Measurements from ENCODE around the gene ARHGEF17.
A peak's percentile ranks its signal among the peaks of the same experiment; 100 is the strongest.

Gene ARHGEF17

GRCh38 chr11:73333173-73333572 is 25.1 kb downstream of the ARHGEF17 start:
- no peak for DNase-seq (ENCODE audit: low spot score)

DNA sequence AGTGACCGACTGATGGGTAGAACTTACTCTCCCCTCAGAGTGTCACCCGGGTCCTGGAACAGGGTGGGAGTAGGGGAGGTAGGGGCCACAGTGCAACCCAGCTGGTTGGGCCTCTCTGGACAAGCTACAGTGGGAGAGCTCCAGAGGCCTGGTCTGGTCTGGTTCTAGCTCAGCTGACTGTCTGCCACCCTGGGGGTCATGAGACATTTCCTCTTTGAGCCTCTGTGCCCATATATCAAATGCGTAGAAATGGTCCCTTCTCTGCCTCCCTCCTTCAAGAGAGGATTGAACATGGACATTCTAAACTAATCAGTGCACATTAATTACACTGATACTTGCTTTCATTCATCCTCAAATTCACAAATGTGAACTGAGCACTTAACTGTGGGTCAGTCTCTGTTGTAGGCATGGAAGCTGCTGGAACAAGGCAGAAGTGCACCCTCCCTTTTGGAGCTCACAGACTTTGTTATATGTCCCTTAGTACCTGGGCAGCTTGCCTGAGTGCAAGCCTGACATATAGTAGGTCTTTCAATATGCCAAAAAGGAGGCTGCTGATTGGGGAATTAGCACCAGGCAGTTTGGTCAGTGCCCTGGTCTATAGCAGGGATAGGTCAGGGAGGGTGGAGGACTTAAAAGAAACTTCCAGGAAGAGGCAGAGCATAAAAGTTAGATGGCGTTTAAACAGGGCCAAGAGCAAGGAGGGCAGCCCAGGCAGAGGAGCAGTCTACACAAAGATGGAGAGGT is 25.7 kb downstream of the ARHGEF17 start:
- DNase-seq (ENCODE audit: low spot score): no peak

DNA sequence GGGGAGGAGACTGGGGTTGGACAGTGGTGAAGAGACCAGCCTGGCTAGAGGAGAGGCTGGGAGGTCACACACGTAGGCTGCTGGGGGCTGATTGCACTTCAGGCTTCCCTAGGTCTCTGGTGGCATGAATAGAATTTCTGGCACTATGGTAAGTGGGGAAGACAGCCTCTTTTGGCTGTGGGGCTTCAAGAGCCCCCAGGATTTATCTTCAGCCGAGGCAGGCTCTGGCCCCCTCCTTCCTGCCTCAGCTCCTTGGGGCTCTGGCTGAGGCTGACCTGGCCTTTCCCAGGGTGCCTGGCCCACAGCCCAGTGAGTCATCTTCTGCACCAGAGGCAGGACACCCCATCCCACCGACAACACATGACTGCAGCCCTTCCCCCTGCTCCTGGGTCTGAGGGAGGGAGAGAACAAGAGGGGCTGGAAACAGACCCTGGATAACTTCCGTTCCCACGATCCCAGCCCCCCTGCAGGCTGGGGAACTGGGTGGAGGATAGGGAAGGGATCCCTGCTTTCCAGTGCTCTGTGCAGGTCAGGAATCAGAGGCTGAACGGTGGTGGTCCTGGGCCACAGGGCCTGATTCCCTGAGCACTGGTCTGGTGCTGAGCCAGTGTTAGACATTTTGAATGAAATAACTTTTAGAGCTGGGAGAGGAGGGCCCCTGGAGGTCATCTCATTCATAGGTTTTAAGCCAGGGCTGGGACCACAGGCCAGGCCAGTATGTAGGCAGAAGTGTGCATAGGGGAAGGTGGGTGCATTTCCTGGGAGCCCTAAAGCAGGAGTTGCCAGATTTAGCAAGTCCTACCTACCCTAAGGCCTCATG is 26.5 kb downstream of the ARHGEF17 start:
- DNase-seq (ENCODE audit: low spot score): no peak

DNA sequence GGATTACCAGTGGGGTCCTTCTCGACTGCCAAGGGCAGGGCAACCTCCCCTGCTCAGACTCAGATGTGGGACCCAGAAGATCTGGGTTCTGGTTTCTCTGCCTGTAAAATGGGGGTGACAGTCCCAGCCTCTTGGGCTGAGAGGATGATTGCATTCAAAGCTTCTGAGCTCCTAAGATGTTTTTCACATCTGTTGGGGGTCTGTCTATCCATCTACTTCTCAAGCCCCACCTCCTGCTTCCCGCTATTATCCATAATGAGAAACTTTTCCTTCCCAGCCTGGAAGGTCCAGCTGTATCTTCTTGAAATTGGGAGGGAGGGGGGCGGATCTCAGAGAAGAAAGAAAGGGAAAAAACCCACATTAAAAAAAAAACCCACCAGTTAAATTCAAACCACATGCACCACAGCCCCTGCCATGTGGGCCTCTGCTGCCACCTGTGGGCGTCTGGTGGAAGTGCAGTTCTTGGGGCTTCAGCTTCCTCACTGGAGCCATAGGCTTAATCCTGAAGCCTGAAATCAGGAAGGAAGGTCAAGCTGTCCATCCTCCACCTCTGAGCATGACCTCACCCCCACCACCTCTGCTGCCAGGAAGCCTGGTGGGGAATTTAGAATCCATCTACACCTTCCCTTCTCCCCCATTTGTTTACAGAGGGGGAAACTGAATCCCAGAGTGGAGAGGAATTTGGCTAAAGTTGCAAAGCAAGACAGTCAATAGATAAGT is 27.3 kb downstream of the ARHGEF17 start:
- DNase-seq (ENCODE audit: low spot score): peak; percentile 90

DNA sequence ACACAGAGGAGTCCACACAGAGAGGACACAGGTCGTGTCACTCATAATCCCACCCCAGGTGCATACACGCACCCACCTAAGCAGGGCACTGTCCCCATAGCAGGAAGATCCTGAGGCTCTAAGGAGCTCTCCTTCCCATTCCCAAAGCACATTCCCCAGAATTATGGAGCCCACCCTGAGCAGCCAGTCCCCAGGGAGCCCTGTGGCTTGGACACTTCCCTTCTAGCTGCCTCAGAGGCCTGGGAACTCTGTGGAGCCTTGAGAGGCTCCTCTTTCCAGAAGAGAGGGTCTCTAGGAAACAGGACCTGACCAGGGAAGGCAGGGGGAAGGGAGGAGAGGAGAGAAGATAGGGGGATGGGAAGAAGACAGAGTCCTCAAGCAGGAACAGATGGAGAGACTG is 29.8 kb downstream of the ARHGEF17 start:
- no peak for DNase-seq (ENCODE audit: low spot score)

DNA sequence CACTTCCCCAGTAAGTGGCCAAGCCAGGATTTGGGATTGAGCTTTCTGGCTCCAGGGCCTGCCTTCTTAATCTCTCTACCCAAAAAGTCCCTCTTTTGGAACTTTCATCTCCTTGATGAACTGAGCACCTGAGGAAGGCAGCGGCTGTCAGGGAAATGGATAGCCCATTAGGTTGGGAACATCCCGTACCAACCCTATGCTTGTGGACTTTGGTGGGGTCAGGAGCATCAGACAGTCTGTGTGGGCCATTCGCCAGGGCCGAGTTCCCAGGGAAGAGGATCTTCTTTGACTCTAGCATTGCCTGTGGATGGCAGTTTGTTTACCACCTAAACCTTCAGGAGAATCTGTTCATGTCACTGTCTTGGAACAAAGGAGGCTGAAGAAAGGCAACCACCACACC is 30.2 kb downstream of the ARHGEF17 start:
- no peak for DNase-seq (ENCODE audit: low spot score)

- DNase-seq (ENCODE audit: low spot score): no peak
Measured at GRCh38 chr11:73340164-73340563, 32.1 kb downstream of the ARHGEF17 start.

DNA sequence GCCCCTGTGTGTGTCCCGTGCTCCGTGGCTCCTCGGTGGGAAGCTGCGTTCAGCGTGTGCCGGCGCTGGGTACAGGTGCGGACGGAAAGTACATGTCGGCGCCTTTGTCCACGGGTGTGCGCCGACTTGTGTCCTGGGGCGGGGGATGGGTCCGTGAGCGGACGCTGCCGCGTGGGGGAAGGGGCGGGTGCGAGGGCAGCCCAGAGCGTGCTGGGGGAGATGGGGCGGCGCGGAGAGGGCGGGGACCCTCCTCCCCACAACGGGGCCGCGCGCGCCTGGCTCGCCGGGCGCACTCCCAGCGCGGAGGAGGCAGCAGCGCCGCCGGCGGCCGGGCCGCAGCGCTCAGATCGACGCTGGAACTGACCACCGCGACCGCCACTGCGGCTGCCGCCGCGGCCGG is 34.6 kb downstream of the ARHGEF17 start:
- peak; percentile 51 for DNase-seq (ENCODE audit: low spot score)

GRCh38 chr11:73343076-73343873 is 35.2 kb downstream of the ARHGEF17 start:
- DNase-seq (ENCODE audit: low spot score): no peak

DNA sequence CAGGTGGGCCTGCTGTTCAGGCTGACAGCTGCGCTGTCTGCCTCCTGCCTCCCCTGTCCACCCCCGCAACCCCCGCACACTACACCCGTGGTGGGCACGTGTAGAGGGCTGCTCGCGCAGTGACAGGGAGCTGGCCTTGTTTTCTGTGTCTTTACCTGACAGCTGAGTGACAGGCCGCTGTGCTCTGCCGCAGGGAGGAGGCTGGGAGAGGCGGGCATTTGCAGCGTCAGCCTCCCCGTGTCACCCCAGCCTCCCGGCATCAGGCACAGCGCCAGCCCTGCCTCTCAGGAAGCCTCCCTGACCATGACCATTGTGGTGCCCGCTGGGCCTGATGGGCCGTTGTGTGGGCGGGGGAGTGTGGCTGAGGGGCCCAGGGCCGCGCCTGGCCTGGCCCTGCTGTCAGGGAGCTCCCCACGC is 36.1 kb downstream of the ARHGEF17 start:
- DNase-seq (ENCODE audit: low spot score): no peak

DNA sequence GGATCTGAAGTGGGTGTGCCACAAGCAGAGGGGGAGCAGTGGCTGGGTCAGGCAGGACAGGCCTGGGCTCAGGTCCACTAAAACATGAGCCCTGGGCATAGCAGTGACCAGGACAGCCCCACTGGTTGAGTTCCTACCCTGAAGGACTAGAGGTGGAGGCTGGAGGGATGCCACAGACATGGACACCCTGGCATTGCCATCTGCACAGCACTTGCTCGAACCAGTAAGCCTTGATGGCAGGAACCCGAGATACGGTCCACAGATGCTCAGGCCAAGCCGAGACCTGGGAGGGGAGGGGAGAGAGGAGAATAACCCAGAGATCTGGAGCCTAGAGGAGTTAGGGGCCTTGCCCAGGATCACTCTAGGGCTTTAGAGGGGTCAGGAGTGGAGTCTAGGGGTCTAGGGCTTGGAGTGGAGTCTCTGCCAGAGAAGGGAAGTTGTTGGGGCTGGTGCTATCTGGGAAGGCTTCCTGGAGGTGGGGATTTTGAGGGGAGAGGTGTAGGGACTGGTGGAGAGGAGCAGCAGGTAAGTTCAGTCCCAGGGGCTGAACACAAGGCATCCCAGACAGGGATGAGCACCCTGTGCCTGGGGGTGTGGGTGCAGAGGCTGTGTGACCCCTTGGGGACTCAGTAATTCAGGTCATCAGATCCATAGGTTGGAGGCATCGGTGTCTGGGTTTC is 37.5 kb downstream of the ARHGEF17 start:
- no peak for DNase-seq (ENCODE audit: low spot score)

- DNase-seq (ENCODE audit: low spot score): no peak
Measured at GRCh38 chr11:73346186-73346935, 38.3 kb downstream of the ARHGEF17 start.

- no peak for DNase-seq (ENCODE audit: low spot score)
Measured at GRCh38 chr11:73347067-73347466, 39.0 kb downstream of the ARHGEF17 start.

GRCh38 chr11:73348838-73349237 is 40.8 kb downstream of the ARHGEF17 start:
- no peak for DNase-seq (ENCODE audit: low spot score)

DNA sequence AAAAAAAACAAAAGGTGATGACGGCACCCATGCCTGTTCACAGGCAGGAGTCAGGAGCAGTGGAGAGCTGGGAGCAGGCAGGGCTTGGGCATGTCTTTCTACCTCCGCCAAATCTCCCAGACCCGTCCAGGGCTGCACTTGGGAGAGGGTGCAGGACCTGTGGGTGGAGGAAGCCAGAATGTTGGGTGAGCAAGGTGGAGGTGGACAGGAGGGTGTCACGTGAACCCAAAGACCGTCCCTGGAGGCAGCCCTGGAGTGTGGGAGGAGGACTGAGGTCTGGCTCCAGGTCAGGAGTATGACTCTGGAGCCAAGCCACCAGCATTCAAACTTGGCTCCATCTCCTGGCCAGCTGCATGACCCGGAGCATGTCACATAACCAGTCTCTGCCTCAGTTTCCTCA is 41.6 kb downstream of the ARHGEF17 start:
- no peak for DNase-seq (ENCODE audit: low spot score)

GRCh38 chr11:73350908-73351636 is 43.0 kb downstream of the ARHGEF17 start:
- DNase-seq (ENCODE audit: low spot score): peak; percentile 94

GRCh38 chr11:73353422-73353821 is 45.3 kb downstream of the ARHGEF17 start:
- no peak for DNase-seq (ENCODE audit: low spot score)

GRCh38 chr11:73355109-73355508 is 47.0 kb downstream of the ARHGEF17 start:
- DNase-seq (ENCODE audit: low spot score): no peak

DNA sequence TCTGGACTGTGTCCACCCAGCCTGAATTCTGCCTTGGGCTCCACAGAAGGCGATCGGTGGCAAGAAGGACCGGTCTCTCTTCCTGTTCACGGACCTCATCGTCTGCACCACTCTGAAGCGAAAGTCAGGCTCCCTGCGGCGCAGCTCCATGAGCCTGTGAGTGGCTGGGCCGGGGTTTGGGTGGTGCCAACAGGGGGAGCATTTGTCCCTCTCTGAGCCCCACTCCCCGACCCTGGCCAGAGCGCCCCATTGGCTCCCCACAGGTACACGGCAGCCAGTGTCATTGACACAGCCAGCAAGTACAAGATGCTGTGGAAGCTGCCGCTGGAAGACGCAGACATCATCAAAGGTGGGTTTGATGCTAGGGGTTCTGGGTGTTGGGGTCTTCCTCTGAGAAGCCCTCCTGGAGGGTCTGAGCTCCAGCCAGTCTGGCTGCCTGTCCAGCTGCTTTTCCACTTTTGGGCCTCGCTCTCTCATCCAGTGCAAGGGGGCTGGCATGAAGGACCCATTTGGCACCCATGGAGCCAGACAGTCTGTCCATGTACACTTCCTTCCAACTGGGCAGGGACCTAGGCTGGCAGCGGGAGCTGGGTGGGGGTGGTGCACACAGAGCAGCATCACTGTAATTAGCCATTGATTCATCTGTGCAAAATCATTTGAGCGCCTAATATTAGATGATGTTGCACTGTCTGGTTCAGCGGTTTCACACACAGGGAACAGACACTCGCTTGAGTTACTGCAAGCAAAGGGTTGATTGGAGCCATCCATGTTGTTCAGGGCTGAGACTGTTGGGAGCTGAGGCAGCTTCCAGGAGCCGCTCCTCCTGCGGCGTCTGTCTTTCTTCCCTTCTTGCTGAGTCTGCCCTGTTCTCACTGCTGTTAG is 49.1 kb downstream of the ARHGEF17 start:
- DNase-seq (ENCODE audit: low spot score): no peak

Measured in HuH-7.5 (cell line).